ENCODE results near the gene PNMA3. TPM values are rescaled to one million over a fixed set of nuclear protein-coding genes. Genes with fewer than 3 reads are reported as not detected.
A peak's percentile ranks its signal among the peaks of the same experiment; 100 is the strongest.
"Not testable (repeated sequence)": the region's sequence is repeated elsewhere in the genome, so short reads cannot be mapped to it uniquely, and the experiment has no call there.

Gene PNMA3, protein sequence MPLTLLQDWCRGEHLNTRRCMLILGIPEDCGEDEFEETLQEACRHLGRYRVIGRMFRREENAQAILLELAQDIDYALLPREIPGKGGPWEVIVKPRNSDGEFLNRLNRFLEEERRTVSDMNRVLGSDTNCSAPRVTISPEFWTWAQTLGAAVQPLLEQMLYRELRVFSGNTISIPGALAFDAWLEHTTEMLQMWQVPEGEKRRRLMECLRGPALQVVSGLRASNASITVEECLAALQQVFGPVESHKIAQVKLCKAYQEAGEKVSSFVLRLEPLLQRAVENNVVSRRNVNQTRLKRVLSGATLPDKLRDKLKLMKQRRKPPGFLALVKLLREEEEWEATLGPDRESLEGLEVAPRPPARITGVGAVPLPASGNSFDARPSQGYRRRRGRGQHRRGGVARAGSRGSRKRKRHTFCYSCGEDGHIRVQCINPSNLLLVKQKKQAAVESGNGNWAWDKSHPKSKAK
- 0.13 TPM in 1 of 2 replicates, not detected in the other for total RNA-seq

GRCh38 chrX:153055871-153056749 lies at the start of gene PNMA3:
Gene PNMA3, plus strand, starts transcription at chrX:153056470. Its CDS starts 586 bp downstream, at chrX:153057056.
- DNase-seq (ENCODE audit: low read depth in 2 of 2) = no peak

- DNase-seq (ENCODE audit: low read depth in 2 of 2) = not testable (repeated sequence)
Measured at GRCh38 chrX:153017174-153017573, 39.1 kb upstream of the PNMA3 start.

GRCh38 chrX:153019166-153019565 lies 37.1 kb upstream of the PNMA3 start:
- DNase-seq (ENCODE audit: low read depth in 2 of 2) = no peak

GRCh38 chrX:153026501-153026900 lies 29.8 kb upstream of the PNMA3 start:
- DNase-seq (ENCODE audit: low read depth in 2 of 2) = not testable (repeated sequence)

- not testable (repeated sequence) for DNase-seq (ENCODE audit: low read depth in 2 of 2)
Measured at GRCh38 chrX:153028487-153028886, 27.8 kb upstream of the PNMA3 start.

- no peak for DNase-seq (ENCODE audit: low read depth in 2 of 2)
Measured at GRCh38 chrX:153029162-153029561, 27.1 kb upstream of the PNMA3 start.

- DNase-seq (ENCODE audit: low read depth in 2 of 2) = no peak
Measured at GRCh38 chrX:153029875-153030274, 26.4 kb upstream of the PNMA3 start.

GRCh38 chrX:153030801-153031200 lies 25.5 kb upstream of the PNMA3 start:
- DNase-seq (ENCODE audit: low read depth in 2 of 2) = no peak

- peak; percentile 25 to 42 for DNase-seq (ENCODE audit: low read depth in 2 of 2)
Measured at GRCh38 chrX:153032397-153033118, 23.7 kb upstream of the PNMA3 start.

DNA sequence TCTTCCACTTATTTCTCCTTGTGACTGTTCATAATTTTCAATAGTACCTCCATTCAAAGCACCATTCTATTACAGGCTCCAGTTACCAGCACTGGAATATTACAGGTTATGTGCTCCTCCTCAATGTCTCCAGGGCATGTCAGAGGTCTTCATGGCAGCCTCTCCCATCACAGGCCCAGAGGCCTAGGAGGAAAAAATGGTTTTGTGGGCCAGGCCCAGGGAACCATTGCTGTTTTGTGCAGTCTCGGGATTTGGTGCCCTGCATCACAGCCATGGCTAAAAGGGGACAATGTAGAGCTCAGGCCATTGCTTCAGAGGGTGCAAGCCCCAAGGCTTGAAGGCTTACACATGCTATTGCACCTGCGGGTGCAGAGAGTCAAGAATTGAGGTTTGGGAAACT lies 7.2 kb upstream of the PNMA3 start:
- DNase-seq (ENCODE audit: low read depth in 2 of 2) = no peak

DNA sequence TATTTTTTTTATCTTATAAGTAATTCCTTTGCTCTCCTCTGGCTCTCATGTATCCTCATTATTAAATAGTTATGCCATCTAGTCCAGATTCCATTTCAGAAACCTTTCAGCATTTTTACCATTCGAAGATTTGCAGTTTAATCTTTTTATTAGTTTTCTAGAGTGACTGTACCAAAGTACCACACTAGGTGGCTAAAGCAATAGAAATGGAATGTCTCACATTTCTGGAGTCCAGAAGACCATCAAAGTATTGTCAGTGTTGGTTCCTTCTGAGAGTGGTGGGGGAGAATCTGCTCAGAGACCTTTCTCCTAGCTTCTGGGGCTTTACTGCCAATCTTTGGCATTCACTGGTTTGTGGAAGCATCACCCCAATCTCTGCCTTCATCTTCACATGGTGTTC lies 3.7 kb upstream of the PNMA3 start:
- DNase-seq (ENCODE audit: low read depth in 2 of 2) = no peak

GRCh38 chrX:153057281-153057680 lies 1.0 kb downstream of the PNMA3 start:
- DNase-seq (ENCODE audit: low read depth in 2 of 2) = no peak

DNA sequence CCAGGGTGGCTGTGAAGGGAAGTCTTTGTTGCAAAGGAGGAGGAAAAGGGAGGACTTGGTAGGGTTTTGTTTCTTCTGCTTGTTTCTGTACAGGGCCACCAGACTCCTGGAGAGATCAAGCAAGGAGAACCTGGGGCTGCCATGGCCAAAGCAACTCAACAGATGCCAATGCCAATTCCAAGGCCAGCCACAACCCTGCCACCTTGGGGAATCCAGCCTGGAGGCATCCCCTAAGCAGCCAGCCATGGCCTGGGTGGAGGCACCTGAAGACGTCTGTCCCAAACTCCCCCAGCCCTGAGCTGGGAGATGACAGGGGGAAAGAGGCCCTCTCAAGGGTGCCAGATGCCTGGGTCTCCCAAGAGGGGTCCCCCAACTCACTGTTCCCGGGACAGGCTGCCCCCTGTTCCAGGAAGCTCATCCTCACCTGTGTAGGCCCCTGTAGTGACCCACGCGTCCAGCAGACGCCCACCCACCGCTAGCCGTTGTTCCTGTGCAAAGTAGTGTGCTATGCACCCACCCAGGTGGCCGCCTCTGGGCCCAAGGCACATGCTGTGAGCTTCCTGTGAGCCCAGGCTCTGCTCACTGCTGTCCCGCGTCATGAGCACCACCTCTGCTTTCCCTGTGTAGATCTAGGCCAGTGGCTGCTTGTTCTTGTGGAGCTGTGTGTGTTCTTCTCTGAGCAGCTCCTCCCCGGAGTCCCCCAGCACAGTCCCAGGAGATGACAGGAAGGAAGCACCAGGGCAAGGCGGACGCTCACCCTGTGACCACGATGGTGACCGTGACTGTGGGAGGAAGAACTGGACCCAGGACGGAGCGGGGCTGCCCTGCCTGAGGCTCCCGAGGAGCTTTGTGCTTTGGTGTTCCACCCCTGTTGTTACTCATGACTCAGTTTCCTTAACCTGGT lies 3.2 kb downstream of the PNMA3 start:
- DNase-seq (ENCODE audit: low read depth in 2 of 2) = no peak

DNA sequence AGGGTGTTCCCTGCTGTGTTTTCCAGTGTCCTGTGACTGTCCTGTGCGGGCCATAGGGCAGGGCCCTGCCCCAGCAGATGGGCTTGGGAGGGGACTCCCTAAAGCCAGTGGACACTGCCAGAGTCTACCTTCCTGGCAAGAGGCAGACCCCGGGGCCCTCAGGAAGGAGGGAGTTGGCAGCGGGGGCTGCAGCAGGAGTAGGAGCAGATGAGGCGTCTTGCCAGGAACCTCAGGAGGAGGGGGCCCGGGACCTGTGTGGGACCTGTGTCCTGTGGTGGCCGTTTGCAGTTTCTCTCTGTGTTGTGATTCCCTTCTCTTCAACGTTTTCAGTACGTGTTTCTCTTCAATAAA lies 3.8 kb downstream of the PNMA3 start:
- DNase-seq (ENCODE audit: low read depth in 2 of 2) = no peak

DNA sequence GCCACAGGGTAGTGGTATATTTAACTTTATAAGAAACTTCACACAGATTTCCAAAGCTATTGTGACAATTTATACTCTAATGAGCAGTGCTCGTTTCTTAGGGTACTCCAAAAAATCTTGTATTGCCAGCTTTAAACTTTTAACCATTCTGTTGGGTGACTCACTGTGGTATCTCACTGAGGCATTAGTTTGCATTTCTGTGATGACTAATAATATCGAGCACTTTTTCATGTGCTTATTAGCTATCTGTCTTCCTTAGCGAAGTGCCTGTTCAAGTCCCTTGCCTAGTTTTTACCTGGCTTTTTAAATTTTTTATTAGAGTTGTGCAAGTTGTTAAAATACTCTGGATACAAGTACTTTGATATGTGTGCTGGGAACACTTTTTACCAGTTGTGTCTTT lies 5.5 kb downstream of the PNMA3 start:
- no peak for DNase-seq (ENCODE audit: low read depth in 2 of 2)

DNA sequence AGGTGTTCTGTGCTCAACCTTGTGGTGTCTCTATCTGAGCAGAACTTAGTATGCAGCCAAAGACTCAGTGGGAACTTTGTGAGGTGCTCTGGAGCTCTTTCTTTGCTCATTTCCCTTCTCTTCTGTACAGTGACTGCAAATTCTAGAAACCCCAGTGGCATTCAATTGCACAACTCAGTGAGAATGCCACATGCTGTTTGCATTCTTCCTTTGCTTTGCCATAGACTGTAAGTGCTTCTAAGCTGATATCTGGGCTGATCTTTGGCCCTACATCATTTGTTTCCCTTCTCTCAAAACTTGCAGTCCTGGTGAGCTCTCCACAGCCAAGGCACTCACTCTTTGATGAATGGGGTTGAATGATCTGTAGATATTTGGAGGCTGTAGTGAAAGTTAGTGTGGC lies 7.0 kb downstream of the PNMA3 start:
- no peak for DNase-seq (ENCODE audit: low read depth in 2 of 2)

DNA sequence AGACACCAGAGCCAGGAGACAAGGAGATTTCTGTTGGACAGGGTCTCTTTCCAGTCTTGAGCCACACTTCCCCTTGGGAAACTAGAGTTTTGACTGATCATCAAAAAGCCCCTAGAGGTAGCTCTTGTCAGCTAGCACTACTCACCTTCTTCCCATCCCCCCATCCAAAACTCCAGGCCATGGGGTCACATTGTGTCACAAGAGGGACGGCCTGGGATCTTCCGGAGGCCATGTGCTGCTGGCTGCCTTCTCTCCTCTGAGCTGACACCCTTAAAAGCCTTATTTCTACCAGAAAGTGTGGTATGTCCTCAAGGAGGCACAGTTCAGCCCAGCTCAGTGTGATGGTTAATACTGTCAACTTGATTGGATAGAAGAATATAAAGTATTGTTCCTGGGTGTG lies 7.8 kb downstream of the PNMA3 start:
- no peak for DNase-seq (ENCODE audit: low read depth in 2 of 2)

GRCh38 chrX:153065389-153065788 lies 9.1 kb downstream of the PNMA3 start:
- DNase-seq (ENCODE audit: low read depth in 2 of 2) = no peak

- DNase-seq (ENCODE audit: low read depth in 2 of 2) = not testable (repeated sequence)
Measured at GRCh38 chrX:153066402-153066801, 10.1 kb downstream of the PNMA3 start.

DNA sequence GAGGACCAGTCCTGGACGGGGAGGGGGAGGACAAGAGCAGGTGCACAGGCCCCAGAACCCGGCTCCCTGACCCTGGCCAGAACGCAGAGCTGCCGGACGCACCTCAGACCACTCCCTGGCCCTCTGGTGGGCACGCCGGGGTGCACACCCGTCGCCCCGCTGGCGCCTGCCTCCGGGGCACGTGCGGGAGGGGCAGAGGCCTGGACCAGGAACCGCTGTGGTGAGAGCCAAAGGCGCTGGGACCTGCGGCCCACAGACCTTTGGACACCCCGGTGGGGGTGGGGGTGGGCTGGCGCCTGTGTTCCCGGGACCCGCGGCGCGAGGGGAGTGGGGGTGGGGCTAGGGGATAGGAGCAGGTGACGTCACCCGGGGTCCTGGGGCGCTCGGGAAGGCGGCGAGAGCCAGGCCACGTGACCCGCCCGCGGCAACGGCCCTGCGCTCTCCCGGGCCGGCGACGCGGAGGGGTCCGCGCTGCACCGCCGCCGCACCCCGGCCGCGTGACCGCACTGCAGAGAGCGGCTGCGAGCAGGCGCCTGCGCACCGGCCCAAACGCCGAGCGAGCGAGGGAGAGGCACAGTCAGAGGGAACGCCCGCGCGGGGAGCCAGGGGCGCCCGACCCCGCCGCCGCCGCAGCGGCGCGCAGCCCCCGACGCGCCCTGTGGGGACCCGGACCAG lies 15.8 kb downstream of the PNMA3 start, which contains the start of gene PNMA6A:
PNMA6A (plus strand) TSS at position 546 of the 675 bp plus-strand sequence. CDS start 609 bp downstream, outside the sequence.
- DNase-seq (ENCODE audit: low read depth in 2 of 2) = not testable (repeated sequence)

Measured in dermis microvascular lymphatic vessel endothelial cell (primary cell).